SK-N-SH (cell line): Measurements from ENCODE around the gene TET2. TPM values are rescaled to one million over a fixed set of nuclear protein-coding genes. Genes with fewer than 3 reads are reported as not detected.

ENCODE experiments used
- CTCF ChIA-PET: fragments of 300-600, 350-600 bp; formaldehyde crosslinking; extraction: SDS; loops from one replicate; lab custom pipeline; 2021; lab: Yijun Ruan, JAX
- POLR2A ChIA-PET: fragments of 350-600 bp; sonication (Branson Sonifier 250); formaldehyde crosslinking; extraction: SDS; loops from one replicate; lab custom pipeline; 2020; ENCODE audit warnings: antibody characterized with exemption, inconsistent platforms; lab: Yijun Ruan, JAX
- DNase-seq: peaks from one replicate; pipeline ENCODE4 v3.0.0; 2012
- H2AFZ ChIP-seq: fragments of 200-600 bp; sonication (generic); 2 replicates; pipeline ENCODE4 v1.8.1; 2016; ENCODE audit warnings: antibody characterized with exemption, mild to moderate bottlenecking, low read depth
- H3F3A ChIP-seq: fragments of 200-600 bp; sonication (generic); replicated peaks from 2 replicates; pipeline ENCODE3; 2016; ENCODE audit warnings: antibody characterized with exemption, mild to moderate bottlenecking; ENCODE audit not compliant: insufficient read depth
- H3K27ac ChIP-seq, 2 experiments: fragments of 200-500 bp in 1 of 2; fragments of 200-600 bp in 1 of 2; sonication (Bioruptor generic) in 1 of 2; sonication (generic), shearing (Covaris generic) in 1 of 2; 2 replicates each; pipeline versions ENCODE4 v1.5.1 to v1.6.1; 2014 to 2016; ENCODE audit warnings: low read depth in 2 of 2, inconsistent platforms in 1 of 2, low read length in 1 of 2, mild to moderate bottlenecking in 1 of 2, mixed read lengths in 1 of 2
- H3K27me3 ChIP-seq: fragments of 200-600 bp; sonication (generic), shearing (Covaris generic); 2 replicates; pipeline ENCODE4 v1.6.1; 2016; ENCODE audit warnings: mixed run types; ENCODE audit not compliant: insufficient read depth
- H3K36me3 ChIP-seq, 2 experiments: fragments of 200-500 bp in 1 of 2; fragments of 200-600 bp in 1 of 2; sonication (Bioruptor generic) in 1 of 2; sonication (generic) in 1 of 2; replicated peaks in 1 of 2; 2 replicates each; pipeline versions ENCODE3 to v1.5.1; 2014 to 2016; ENCODE audit warnings: low read length in 1 of 2, mild to moderate bottlenecking in 1 of 2; ENCODE audit not compliant: insufficient read depth in 2 of 2, control insufficient read depth in 1 of 2
- H3K4me1 ChIP-seq, 2 experiments: fragments of 200-500 bp in 1 of 2; fragments of 200-600 bp in 1 of 2; sonication (Bioruptor generic) in 1 of 2; sonication (generic), shearing (Covaris generic) in 1 of 2; 2 replicates each; pipeline versions ENCODE4 v1.5.1 to v1.6.1; 2014 to 2016; ENCODE audit warnings: low read depth in 1 of 2, low read length in 1 of 2, mixed run types in 1 of 2; ENCODE audit not compliant: insufficient read depth in 2 of 2, control insufficient read depth in 1 of 2
- H3K4me2 ChIP-seq: fragments of 200-600 bp; sonication (generic), shearing (Covaris generic); 2 replicates; pipeline ENCODE4 v1.6.1; 2017; ENCODE audit warnings: mixed run types
- H3K4me3 ChIP-seq, 2 experiments: fragments of 200-500 bp in 1 of 2; fragments of 200-600 bp in 1 of 2; sonication (Bioruptor generic) in 1 of 2; sonication (generic), shearing (Covaris generic) in 1 of 2; 2 replicates each; pipeline versions ENCODE4 v1.5.1 to v1.8.1; 2014 to 2016; ENCODE audit warnings: low read depth in 2 of 2, inconsistent platforms in 1 of 2, low read length in 1 of 2, mild to moderate bottlenecking in 1 of 2, mixed read lengths in 1 of 2, moderate library complexity in 1 of 2
- H3K79me2 ChIP-seq: fragments of 200-600 bp; sonication (generic); 2 replicates; pipeline ENCODE4 v1.8.1; 2017; ENCODE audit warnings: mild to moderate bottlenecking; ENCODE audit not compliant: insufficient read depth
- H3K9ac ChIP-seq: fragments of 200-600 bp; sonication (generic); 2 replicates; pipeline ENCODE4 v1.6.1; 2017; ENCODE audit warnings: mixed run types
- H3K9me2 ChIP-seq: fragments of 200-600 bp; sonication (generic); 2 replicates; pipeline ENCODE4 v1.6.1; 2017; ENCODE audit warnings: mixed run types
- H3K9me3 ChIP-seq: fragments of 200-600 bp; sonication (generic); 2 replicates; pipeline ENCODE4 v1.6.1; 2017; ENCODE audit warnings: mixed run types, mild to moderate bottlenecking, moderate library complexity
- H4K20me1 ChIP-seq: fragments of 200-600 bp; sonication (generic); 2 replicates; pipeline ENCODE4 v1.6.1; 2017; ENCODE audit warnings: mild to moderate bottlenecking, mixed run types; ENCODE audit not compliant: insufficient read depth
- CHD2 ChIP-seq: fragments of 150-350 bp; IDR thresholded peaks from 2 replicates; pipeline ENCODE4 v1.6.1; 2018; ENCODE audit warnings: low read length; ENCODE audit not compliant: partially characterized antibody
- CTCF ChIP-seq: fragments of 200-600 bp; sonication (generic); IDR thresholded peaks from 2 replicates; pipeline ENCODE4 v1.6.1; 2017; ENCODE audit warnings: antibody characterized with exemption, mild to moderate bottlenecking, moderate library complexity
- EZH2phosphoT487 ChIP-seq: fragments of 200-600 bp; sonication (generic); IDR thresholded peaks from 2 replicates; pipeline ENCODE4 v1.6.1; 2017; ENCODE audit warnings: low read depth, mixed run types, mild to moderate bottlenecking, antibody characterized with exemption, moderate library complexity, borderline replicate concordance
- FOSL2 ChIP-seq: IDR thresholded peaks from 2 replicates; pipeline ENCODE4 v1.4.0; 2012; ENCODE audit warnings: low read depth, mild to moderate bottlenecking, moderate library complexity, borderline replicate concordance
- FOXJ3 ChIP-seq: sonication (generic); formaldehyde crosslinking; IDR thresholded peaks from 2 replicates; pipeline ENCODE4 v1.5.1; 2020; ENCODE audit warnings: mild to moderate bottlenecking, missing genetic modification reagents
- FOXM1 ChIP-seq: IDR thresholded peaks from 2 replicates; pipeline ENCODE4 v1.4.0; 2012; ENCODE audit warnings: low read depth, mild to moderate bottlenecking
- GABPA ChIP-seq: IDR thresholded peaks from 2 replicates; pipeline ENCODE4 v1.4.0; 2012; ENCODE audit warnings: low read depth, mild to moderate bottlenecking
- GATA2 ChIP-seq: sonication (generic); formaldehyde crosslinking; IDR thresholded peaks from 2 replicates; pipeline ENCODE4 v1.5.0; 2020; ENCODE audit warnings: mild to moderate bottlenecking, missing genetic modification reagents
- JUND ChIP-seq: IDR thresholded peaks from 2 replicates; pipeline ENCODE4 v1.4.0; 2012
- MEF2A ChIP-seq: IDR thresholded peaks from 2 replicates; pipeline ENCODE4 v1.4.0; 2012; ENCODE audit warnings: low read depth, borderline replicate concordance
- MXI1 ChIP-seq: IDR thresholded peaks from 2 replicates; pipeline ENCODE4 v1.6.1; 2012; ENCODE audit warnings: mild to moderate bottlenecking, low read depth, low read length, improper control_type of control experiment
- NFIC ChIP-seq: IDR thresholded peaks from 2 replicates; pipeline ENCODE4 v1.4.0; 2012; ENCODE audit warnings: borderline replicate concordance
- RFX5 ChIP-seq: IDR thresholded peaks from 2 replicates; pipeline ENCODE4 v1.6.1; 2012; ENCODE audit warnings: mild to moderate bottlenecking, improper control_type of control experiment, low read length
- RXRA ChIP-seq: IDR thresholded peaks from 2 replicates; pipeline ENCODE4 v1.4.0; 2012; ENCODE audit warnings: low read depth, mild to moderate bottlenecking, borderline replicate concordance
- SIN3A ChIP-seq: IDR thresholded peaks from 2 replicates; pipeline ENCODE4 v1.6.1; 2012; ENCODE audit warnings: low read depth, mild to moderate bottlenecking, low read length, moderate library complexity, borderline replicate concordance
- USF2 ChIP-seq: fragments of 150-350 bp; IDR thresholded peaks from 2 replicates; pipeline ENCODE4 v1.6.1; 2017; ENCODE audit warnings: antibody characterized with exemption, low read length, low read depth, borderline replicate concordance
- WGBS: methylation state at CpG from one replicate; pipeline ENCODE4 v1.1.6; 2017; ENCODE audit warnings: low lambda C conversion rate; 5-methylcytosine and 5-hydroxymethylcytosine counted together
- polyA plus RNA-seq, 3 experiments: library from polyadenylated mRNA; depleted of rRNA; stranded (reverse); fragments of >200 nt; gene quantifications; 2 replicates each; pipeline ENCODE4 v1.2.3, GENCODE V29; 2012
- TF ChIP-seq, protein P1 (sequence below): IDR thresholded peaks from 2 replicates; pipeline ENCODE4; 2012

Gene TET2
- polyA plus RNA-seq, 1 of the 3 experiments (the other 2 are of a cell fraction) = 3.5 TPM

- no peak for TF ChIP-seq CTCF
- TF ChIP-seq, all 33 proteins: peak for 5
These were observed 20.1 kb upstream of the TET2 start (continued) for GRCh38 chr4:105126311-105127169.

GRCh38 chr4:105127170-105127445 lies 19.6 kb upstream of the TET2 start:
- Histone ChIP-seq H3K4me2 (no peak overlapping the region), H3K27ac (peak overlapping the region; percentile 46 to 52; a peak in 2 of 4 replicates), H3K9ac (no peak overlapping the region), H4K20me1 (no peaks in the 10 kb centered on the region), H3F3A (no peaks in the 10 kb centered on the region), H3K36me3 (no peaks in the 10 kb centered on the region), H3K9me3 (no peaks in the 10 kb centered on the region), H3K4me3 (no peak overlapping the region), H3K4me1 (peaks cover 0 to 2% of the 10 kb centered on the region in 2 experiments; a peak in 1 of 4 replicates), H2AFZ (no peak overlapping the region), H3K79me2 (no peaks in the 10 kb centered on the region), H3K9me2 (no peaks in the 10 kb centered on the region), H3K27me3 (no peaks in the 10 kb centered on the region)
- TF ChIP-seq RFX5 = no peak
- TF ChIP-seq JUND = no peak
- no peak for TF ChIP-seq GABPA
- TF ChIP-seq MEF2A = no peak
- no peak for TF ChIP-seq CHD2
- no peak for TF ChIP-seq MXI1
- no peak for TF ChIP-seq RXRA
- no peak for TF ChIP-seq FOXJ3 (CRISPR knock-in tag)
- no peak for TF ChIP-seq FOXM1
- TF ChIP-seq USF2 = no peak
- no peak for TF ChIP-seq CTCF
- no peak for TF ChIP-seq EZH2phosphoT487
- TF ChIP-seq SIN3A = no peak
- no peak for TF ChIP-seq FOSL2
- TF ChIP-seq, protein P1, sequence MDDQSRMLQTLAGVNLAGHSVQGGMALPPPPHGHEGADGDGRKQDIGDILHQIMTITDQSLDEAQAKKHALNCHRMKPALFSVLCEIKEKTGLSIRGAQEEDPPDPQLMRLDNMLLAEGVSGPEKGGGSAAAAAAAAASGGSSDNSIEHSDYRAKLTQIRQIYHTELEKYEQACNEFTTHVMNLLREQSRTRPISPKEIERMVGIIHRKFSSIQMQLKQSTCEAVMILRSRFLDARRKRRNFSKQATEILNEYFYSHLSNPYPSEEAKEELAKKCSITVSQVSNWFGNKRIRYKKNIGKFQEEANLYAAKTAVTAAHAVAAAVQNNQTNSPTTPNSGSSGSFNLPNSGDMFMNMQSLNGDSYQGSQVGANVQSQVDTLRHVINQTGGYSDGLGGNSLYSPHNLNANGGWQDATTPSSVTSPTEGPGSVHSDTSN = no peak
- no peak for TF ChIP-seq NFIC
- no peak for TF ChIP-seq GATA2 (CRISPR knock-in tag)
- ChIA-PET CTCF (no interaction called here), POLR2A (no interaction called here)
- DNase-seq = no peak
- WGBS = 78% methylated on average over 2 of the region's 2 CpGs
